GM21515 (cell line): ENCODE data around the gene DTNB.

Experiments used
- ATAC-seq: cut with Tn5 transposase; IDR thresholded peaks from one replicate; pipeline ENCODE4 v1.9.1; 2021; ENCODE audit not compliant: unreplicated experiment

DTNB gene

DNA sequence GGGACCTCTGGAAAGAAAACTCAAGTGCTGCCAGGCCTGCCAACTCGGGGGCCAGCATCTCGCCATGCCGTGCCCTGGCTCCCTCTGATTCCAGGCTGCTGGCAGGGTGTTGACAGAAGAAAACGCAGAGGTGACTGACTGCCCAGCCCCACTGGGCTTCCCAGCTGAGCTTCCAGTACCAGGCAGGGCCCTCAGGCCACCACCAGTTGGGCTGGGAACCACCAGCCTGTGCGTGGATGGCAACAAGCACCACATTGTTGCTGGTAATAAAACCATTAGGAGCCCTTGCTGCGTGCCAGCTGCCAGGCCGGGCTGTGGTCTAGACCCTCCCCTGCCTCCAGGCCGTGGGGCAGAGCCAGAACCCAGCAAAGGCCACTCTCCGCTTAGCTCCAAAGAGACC is 340.8 kb downstream of the DTNB start:
- no peak for ATAC-seq

GRCh38 chr2:25331686-25332365 is 341.6 kb downstream of the DTNB start:
- no peak for ATAC-seq

GRCh38 chr2:25330937-25331336 is 342.4 kb downstream of the DTNB start:
- no peak for ATAC-seq

DNA sequence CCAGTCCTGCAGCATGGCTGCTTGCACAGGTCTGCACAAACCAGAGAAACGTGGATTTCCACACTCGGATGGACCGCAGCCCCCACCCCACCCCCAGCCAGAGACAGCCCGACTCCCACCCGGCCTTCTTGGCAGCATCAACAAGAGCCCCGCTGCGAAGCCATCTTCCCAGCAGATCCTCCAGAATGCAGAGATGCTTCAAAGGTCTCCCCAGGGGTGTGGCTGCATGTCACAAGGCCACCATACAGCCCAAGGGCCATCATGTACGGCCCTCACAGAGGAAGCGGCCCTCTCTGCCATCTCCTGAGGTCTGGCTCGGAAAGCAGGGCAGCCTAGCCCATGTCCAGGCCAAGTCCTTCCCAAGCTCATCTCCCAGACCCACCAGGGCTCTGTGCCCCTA is 343.1 kb downstream of the DTNB start:
- no peak for ATAC-seq

- no peak for ATAC-seq
Measured at GRCh38 chr2:25328152-25329085, 345.0 kb downstream of the DTNB start.
